Measurements from ENCODE around the gene ECD.

DNA sequence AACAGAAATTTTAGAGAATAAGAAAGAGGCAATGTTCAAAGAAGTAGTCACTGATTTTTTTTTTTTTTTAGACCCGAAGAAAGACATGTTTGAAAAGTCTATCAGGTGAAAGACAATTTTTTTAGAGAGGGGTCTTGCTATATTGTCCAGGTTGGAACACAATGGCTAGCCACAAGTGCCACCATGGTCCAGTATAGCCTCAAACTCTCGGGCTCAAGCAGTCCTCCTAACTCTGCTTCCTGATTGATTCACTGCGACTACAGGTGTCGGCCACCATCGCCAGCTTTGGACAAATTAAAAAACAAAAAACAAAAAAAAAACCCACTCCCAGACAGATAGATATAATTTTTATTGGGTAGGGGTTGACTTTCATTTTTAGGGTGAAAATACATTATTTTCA lies 22.4 kb upstream of the ECD start:
- no peak for TF ChIP-seq ZFP36 (IDR thresholded peaks at IDR 0.05; ENCODE audit: borderline replicate concordance, partially characterized antibody)
- TF ChIP-seq ESRRA (IDR thresholded peaks at IDR 0.05; ENCODE audit: borderline replicate concordance, low read length), result no peak
